Stimulated activated naive CD8-positive, alpha-beta T cell treated with anti-CD3 and anti-CD28 coated beads, Interleukin-15, Interleukin-2, amounts not matched to agents 100 U/mL and 50 U/mL, for 24 hours (primary cell): ENCODE results near the gene KRT84.

Experiments used
- ATAC-seq: fragments of 150-1000 bp; cut with Tn5 transposase; one replicate; pipeline ENCODE4 v1.10.0; 2021
- DNase-seq: peaks from one replicate; pipeline ENCODE4 v3.0.0; 2021

The KRT84 gene

GRCh38 chr12:52341066-52341580 lies 44.3 kb downstream of the KRT84 start:
- no peak for DNase-seq
- ATAC-seq = no peak

DNA sequence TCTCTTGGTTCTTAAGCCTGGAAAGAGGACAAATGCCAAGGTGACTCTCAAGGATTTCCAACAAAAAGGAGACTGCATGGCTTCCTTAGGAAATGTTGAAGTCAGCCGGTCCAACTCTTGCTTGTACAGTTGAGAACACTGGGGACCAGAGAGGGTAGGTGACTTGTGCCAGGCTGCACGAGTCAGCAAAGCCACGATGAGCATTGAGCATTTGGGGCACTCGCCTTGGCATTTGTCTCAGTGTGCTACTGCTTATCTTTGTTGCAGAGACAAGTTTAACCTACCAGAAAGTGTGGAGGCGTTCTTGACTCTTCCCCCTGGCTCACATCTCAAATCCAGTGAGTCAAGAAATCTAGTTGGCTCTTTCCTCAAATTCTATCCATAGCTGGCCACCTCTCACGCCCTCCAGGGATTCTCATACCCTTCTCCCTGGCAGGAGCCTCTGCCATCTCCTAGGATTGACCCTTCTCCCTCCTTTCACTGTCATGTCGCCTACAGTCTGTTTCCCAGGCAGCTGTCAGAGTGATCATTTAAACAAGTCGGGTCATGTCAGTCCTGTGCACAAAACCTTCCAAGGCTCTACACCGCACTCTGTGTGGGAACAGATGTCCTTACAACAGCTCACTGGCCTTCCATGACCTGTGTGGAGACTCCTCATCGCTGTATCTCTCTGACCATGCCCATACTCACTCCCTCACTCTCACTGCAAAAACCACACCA lies 47.1 kb downstream of the KRT84 start:
- no peak for DNase-seq
- no peak for ATAC-seq

DNA sequence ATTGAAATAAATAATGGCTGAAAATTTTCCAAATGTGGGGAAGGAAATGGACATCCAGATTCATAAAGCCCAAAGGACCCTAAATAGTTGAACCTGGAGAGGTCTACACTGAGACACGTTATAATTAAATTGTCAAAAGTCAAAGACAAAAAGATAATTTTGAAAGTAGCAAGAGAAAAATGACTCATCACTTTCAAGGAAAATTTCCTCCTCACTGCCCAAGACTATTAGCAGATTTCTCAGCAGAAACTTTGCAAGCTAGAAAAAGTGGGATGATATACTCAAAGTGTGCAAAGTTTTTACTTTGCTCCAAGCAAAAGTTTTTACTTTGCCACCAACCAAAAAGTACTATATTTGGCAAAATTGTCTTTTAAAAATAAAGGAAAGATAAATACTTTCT lies 48.4 kb downstream of the KRT84 start:
- ATAC-seq = no peak
- DNase-seq = no peak

DNA sequence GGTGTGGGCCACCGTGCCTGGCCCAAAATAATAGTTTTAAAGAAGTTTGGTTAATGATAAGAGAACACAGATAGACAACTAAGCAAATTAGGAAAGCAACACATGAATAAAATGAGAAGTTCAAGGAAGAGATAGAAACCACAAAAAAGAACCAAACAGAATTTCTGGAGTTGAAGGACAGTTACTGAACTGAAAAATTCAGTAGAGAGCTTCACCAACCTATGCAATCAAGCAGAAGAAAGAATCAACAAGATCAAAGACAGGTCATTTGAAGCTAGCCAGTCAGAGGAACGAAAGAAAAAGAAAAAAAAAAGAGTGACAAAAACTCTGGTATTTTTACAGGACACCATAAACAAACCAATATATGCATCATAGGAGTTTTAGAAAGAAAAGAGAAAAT lies 48.8 kb downstream of the KRT84 start:
- DNase-seq = no peak
- no peak for ATAC-seq

GRCh38 chr12:52335598-52336262 lies 49.7 kb downstream of the KRT84 start:
- DNase-seq (no peak), ATAC-seq (no peak)

GRCh38 chr12:52334185-52334584 lies 51.3 kb downstream of the KRT84 start:
- ATAC-seq = no peak

DNA sequence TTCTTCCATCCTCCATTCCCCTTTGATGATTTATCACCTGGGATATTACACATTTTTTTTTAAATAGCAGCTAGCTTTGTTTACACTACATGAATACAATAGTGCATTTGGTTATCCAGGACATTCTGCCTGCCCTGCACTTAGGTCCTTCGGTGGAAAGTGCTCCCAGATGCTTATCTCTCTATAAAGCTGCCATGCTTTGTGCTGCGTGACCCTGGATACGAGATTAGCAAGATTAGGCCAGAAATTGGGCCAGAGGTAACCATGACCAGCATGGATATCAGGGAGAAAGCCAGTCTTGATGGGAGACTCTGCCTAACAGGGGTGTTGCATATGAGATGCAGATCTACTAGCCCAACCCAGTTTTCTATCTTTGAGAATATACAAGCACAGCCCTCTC lies 52.1 kb downstream of the KRT84 start:
- ATAC-seq (no peak), DNase-seq (no peak)

More at GRCh38 chr12:52334185-52334584, 51.3 kb downstream of the KRT84 start:
- no peak for DNase-seq

- DNase-seq (no peak), ATAC-seq (no peak)
These were observed 53.1 kb downstream of the KRT84 start for GRCh38 chr12:52332381-52332780.

- no peak for DNase-seq
- no peak for ATAC-seq
These were observed 53.6 kb downstream of the KRT84 start for GRCh38 chr12:52331833-52332232.

GRCh38 chr12:52331039-52331438 lies 54.4 kb downstream of the KRT84 start:
- ATAC-seq (no peak), DNase-seq (no peak)

DNA sequence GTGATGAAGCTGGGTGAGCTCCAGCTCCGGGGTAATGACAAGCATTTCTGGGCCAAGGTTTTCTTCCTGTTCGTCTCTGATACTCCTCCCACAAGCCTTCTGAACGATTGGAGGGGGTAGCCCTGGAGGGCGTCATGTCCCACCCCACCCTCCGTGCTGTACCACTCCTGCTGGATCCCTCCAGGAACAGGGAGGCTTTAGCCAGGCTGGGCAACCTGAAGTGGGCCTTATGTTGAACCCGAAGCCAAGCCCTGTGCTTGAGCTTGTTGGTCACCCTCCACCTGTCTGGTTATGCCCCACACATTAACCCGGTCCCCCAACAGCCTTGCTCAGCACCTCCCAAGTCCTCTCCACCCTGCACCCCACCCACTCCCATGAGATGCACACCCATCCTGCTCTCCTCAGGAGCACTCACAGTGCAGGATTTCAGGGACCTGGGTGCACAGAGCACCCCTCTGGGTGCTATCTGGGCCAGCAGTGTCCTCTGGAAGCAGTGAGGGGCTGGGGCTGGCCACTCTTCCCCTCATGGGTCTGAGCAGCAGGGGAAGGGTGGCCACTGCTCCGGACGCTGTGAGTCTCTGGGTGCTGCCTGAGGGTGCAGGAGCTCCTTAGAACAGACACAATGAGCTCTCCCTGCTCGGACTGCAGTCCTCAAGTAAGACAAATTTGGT lies 57.5 kb downstream of the KRT84 start:
- ATAC-seq (no peak), DNase-seq (no peak)
